DMS79 (cell line): ENCODE measurements around the gene DNM3.
A peak's percentile ranks its signal among the peaks of the same experiment; 100 is the strongest.

ENCODE experiments used
- DNase-seq: peaks from one replicate; lab custom pipeline; 2025; lab: John Stamatoyannopoulos, UW

The DNM3 gene

GRCh38 chr1:171871848-171872247 lies 30.6 kb downstream of the DNM3 start:
- DNase-seq, result no peak

GRCh38 chr1:171872430-171872829 lies 31.1 kb downstream of the DNM3 start:
- no peak for DNase-seq

- DNase-seq, result no peak
Measured at GRCh38 chr1:171873664-171874063, 32.4 kb downstream of the DNM3 start.

GRCh38 chr1:171877701-171878100 lies 36.4 kb downstream of the DNM3 start:
- DNase-seq, result no peak

GRCh38 chr1:171879556-171879955 lies 38.3 kb downstream of the DNM3 start:
- no peak for DNase-seq

GRCh38 chr1:171881442-171881841 lies 40.1 kb downstream of the DNM3 start:
- DNase-seq, result no peak

GRCh38 chr1:171883849-171884248 lies 42.6 kb downstream of the DNM3 start:
- DNase-seq, result no peak

- no peak for DNase-seq
Measured at GRCh38 chr1:171884475-171884874, 43.2 kb downstream of the DNM3 start.

GRCh38 chr1:171890131-171890530 lies 48.8 kb downstream of the DNM3 start:
- DNase-seq, result no peak

GRCh38 chr1:171896936-171897703 lies 55.8 kb downstream of the DNM3 start:
- DNase-seq, result no peak

GRCh38 chr1:171898941-171899340 lies 57.6 kb downstream of the DNM3 start:
- DNase-seq, result no peak

GRCh38 chr1:171899838-171900237 lies 58.5 kb downstream of the DNM3 start:
- DNase-seq, result no peak

- DNase-seq, result no peak
Measured at GRCh38 chr1:171901245-171901644, 59.9 kb downstream of the DNM3 start.

- no peak for DNase-seq
Measured at GRCh38 chr1:171902527-171902926, 61.2 kb downstream of the DNM3 start.

- no peak for DNase-seq
Measured at GRCh38 chr1:171904778-171905450, 63.6 kb downstream of the DNM3 start.

GRCh38 chr1:171909711-171910110 lies 68.4 kb downstream of the DNM3 start:
- DNase-seq, result peak; percentile 25

- no peak for DNase-seq
Measured at GRCh38 chr1:171910786-171911185, 69.5 kb downstream of the DNM3 start.

- DNase-seq, result no peak
Measured at GRCh38 chr1:171911506-171911905, 70.2 kb downstream of the DNM3 start.

- DNase-seq, result no peak
Measured at GRCh38 chr1:171912509-171913175, 71.3 kb downstream of the DNM3 start.

- DNase-seq, result no peak
Measured at GRCh38 chr1:171913385-171913784, 72.1 kb downstream of the DNM3 start.

GRCh38 chr1:171916315-171916771 lies 75.0 kb downstream of the DNM3 start:
- no peak for DNase-seq

- no peak for DNase-seq
Measured at GRCh38 chr1:171917331-171917730, 76.0 kb downstream of the DNM3 start.
